A549 treated with GW870086 at 1 μM for 4 hours (cell line): ENCODE measurements around the gene SLC6A14. TPM values are rescaled to one million over a fixed set of nuclear protein-coding genes. Genes with fewer than 3 reads are reported as not detected.

Experiments used
- total RNA-seq: library from RNA; stranded (reverse); fragments of 200-300 nt; extraction: Qiagen RNA extraction; gene quantifications from 5 replicates; pipeline ENCODE4 v1.2.3, GENCODE V29; 2022; ENCODE audit warnings: low read depth

The SLC6A14 gene
- 0.03 TPM in 1 of 5 replicates, not detected in the others for total RNA-seq

GRCh38 chrX:116436358-116436816, at the start of gene SLC6A14:
Gene SLC6A14, plus strand, starts transcription at chrX:116436606. Its CDS starts 104 bp downstream, at chrX:116436710.

DNA sequence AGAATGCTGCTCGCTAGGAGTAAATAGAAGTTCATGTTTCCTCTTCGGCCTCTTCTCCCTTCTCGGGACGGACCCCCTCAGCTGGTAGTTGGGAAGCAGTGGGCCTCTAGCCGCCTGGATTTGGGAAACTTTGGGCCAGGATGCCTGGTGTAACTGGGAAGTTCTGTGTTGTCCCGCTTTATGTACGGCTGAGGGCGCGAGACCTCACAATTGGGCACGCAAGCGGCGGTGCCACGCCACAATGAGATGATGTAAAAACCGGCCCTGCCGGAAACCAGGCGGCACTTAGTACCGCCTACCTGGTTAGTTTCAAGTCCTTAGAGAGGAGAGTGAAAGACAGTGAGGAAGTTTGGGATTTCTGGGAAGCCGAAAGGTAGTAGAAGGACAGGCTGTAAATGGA, 26.4 kb downstream of the SLC6A14 start, which contains the start of gene CT83:
CT83 (minus strand) TSS at position 155 of the 400 bp plus-strand sequence; CDS start at position 35, 120 bp downstream.

Other genes with a start within 250 kb of the SLC6A14 start
- not detected in 5 replicates for gene CT83, start 26.4 kb downstream of the SLC6A14 start, total RNA-seq